SIG-M5 treated with dmso at 0.1 percent for 504 hours (cell line): ENCODE results near the gene TMEM255A.

Source experiments
- DNase-seq: peaks from one replicate; lab custom pipeline; 2025; ENCODE audit not compliant: unreplicated experiment; lab: John Stamatoyannopoulos, UW

TMEM255A gene

GRCh38 chrX:120213438-120214265, 97.6 kb downstream of the TMEM255A start:
- DNase-seq = peak; percentile 64
